ENCODE results near the gene CDK7.

The CDK7 gene

DNA sequence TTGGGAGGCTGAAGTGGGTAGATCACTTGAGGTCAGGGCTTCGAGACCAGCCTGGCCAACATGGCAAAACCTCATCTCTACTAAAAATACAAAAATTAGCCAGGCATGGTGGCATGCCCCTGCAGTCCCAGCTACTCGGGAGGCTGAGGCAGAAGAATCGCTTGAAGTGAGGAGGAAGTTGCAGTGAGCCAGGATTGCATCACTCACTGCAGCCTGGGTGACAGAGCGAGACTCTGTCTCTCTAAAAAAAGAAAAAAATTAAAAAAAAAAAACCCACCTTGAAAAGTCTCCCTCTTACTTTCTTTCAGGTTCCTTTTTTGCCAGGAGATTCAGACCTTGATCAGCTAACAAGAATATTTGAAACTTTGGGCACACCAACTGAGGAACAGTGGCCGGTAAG, 34.2 kb downstream of the CDK7 start:
- no peak overlapping the region for H3K27ac ChIP-seq (ENCODE audit: low read length)
- 0 out of 2 replicates have a peak, but pooled peaks cover 2% of the 10 kb centered on the region for H4K20me1 ChIP-seq (ENCODE audit: insufficient read depth, low read length)
- H3K9me2 ChIP-seq (replicated peaks; ENCODE audit: insufficient read depth, low read length): no peaks in the 10 kb centered on the region
- H3K4me2 ChIP-seq (ENCODE audit: low read depth, low read length): no peak overlapping the region
- no peak for DNase-seq
- H3K27me3 ChIP-seq (replicated peaks; ENCODE audit: insufficient read depth, low read length): no peaks in the 10 kb centered on the region
- no peak overlapping the region for H2AFZ ChIP-seq (ENCODE audit: low read length)
- no peaks in the 10 kb centered on the region; the same call in 1 of the 2 replicates for H3K36me3 ChIP-seq (replicated peaks; ENCODE audit: insufficient read depth, low read length)
- TF ChIP-seq EZH2 (optimal IDR thresholded peaks at IDR 0.05; ENCODE audit: low read depth, low read length) (no peak), EZH2phosphoT487 (IDR thresholded peaks at IDR 0.05; ENCODE audit: low read length) (no peak)
- TF ChIP-seq, protein P1, sequence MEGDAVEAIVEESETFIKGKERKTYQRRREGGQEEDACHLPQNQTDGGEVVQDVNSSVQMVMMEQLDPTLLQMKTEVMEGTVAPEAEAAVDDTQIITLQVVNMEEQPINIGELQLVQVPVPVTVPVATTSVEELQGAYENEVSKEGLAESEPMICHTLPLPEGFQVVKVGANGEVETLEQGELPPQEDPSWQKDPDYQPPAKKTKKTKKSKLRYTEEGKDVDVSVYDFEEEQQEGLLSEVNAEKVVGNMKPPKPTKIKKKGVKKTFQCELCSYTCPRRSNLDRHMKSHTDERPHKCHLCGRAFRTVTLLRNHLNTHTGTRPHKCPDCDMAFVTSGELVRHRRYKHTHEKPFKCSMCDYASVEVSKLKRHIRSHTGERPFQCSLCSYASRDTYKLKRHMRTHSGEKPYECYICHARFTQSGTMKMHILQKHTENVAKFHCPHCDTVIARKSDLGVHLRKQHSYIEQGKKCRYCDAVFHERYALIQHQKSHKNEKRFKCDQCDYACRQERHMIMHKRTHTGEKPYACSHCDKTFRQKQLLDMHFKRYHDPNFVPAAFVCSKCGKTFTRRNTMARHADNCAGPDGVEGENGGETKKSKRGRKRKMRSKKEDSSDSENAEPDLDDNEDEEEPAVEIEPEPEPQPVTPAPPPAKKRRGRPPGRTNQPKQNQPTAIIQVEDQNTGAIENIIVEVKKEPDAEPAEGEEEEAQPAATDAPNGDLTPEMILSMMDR (IDR thresholded peaks at IDR 0.05; ENCODE audit: low read length): no peak
- no peak overlapping the region for H3K9ac ChIP-seq (ENCODE audit: low read length)
- no peaks in the 10 kb centered on the region for H3K9me3 ChIP-seq (replicated peaks; ENCODE audit: insufficient read depth, low read length)
- peaks cover 3% of the 10 kb centered on the region; the same call in 1 of the 2 replicates for H3F3A ChIP-seq (ENCODE audit: insufficient read depth, low read length)
- H3K4me3 ChIP-seq (ENCODE audit: low read length): no peak overlapping the region
- 0 out of 2 replicates have a peak, but pooled peaks cover 5% of the 10 kb centered on the region for H3K4me1 ChIP-seq (ENCODE audit: low read length)
- no peaks in the 10 kb centered on the region for H3K79me2 ChIP-seq (ENCODE audit: low read length)

DNA sequence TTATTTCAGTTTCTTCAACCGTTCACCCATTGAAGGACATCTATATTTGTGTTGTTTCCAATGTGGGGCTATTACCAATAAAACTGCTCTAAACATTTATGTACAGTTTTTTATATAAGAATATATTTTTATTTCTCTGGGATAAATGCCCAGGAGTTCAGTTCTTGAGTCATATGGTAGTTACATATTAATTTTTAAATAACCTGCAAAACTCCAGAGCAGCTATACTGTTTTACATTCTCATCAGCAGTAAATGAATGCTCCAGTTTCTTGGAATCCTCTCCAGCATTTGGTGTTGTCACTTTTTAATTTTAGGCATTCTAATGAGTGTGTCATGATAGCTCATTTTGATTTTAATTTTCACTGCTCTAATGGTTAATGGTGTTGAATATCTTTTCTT, 36.2 kb downstream of the CDK7 start:
- Histone ChIP-seq H4K20me1 (ENCODE audit: insufficient read depth, low read length) (0 out of 2 replicates have a peak, but pooled peaks cover 2% of the 10 kb centered on the region), H3K4me2 (ENCODE audit: low read depth, low read length) (no peak overlapping the region), H3K9me2 (replicated peaks; ENCODE audit: insufficient read depth, low read length) (no peaks in the 10 kb centered on the region), H3K9me3 (replicated peaks; ENCODE audit: insufficient read depth, low read length) (no peaks in the 10 kb centered on the region), H3K27me3 (replicated peaks; ENCODE audit: insufficient read depth, low read length) (no peaks in the 10 kb centered on the region), H3F3A (ENCODE audit: insufficient read depth, low read length) (peaks cover 3% of the 10 kb centered on the region; the same call in 1 of the 2 replicates), H2AFZ (ENCODE audit: low read length) (no peak overlapping the region), H3K36me3 (replicated peaks; ENCODE audit: insufficient read depth, low read length) (no peaks in the 10 kb centered on the region; the same call in 1 of the 2 replicates), H3K79me2 (ENCODE audit: low read length) (no peaks in the 10 kb centered on the region), H3K4me1 (ENCODE audit: low read length) (0 out of 2 replicates have a peak, but pooled peaks cover 5% of the 10 kb centered on the region), H3K4me3 (ENCODE audit: low read length) (no peak overlapping the region), H3K9ac (ENCODE audit: low read length) (no peak overlapping the region), H3K27ac (ENCODE audit: low read length) (no peak overlapping the region)
- no peak for TF ChIP-seq EZH2 (optimal IDR thresholded peaks at IDR 0.05; ENCODE audit: low read depth, low read length)
- no peak for TF ChIP-seq EZH2phosphoT487 (IDR thresholded peaks at IDR 0.05; ENCODE audit: low read length)
- TF ChIP-seq, protein P1 (IDR thresholded peaks at IDR 0.05; ENCODE audit: low read length): no peak
- DNase-seq: no peak

DNA sequence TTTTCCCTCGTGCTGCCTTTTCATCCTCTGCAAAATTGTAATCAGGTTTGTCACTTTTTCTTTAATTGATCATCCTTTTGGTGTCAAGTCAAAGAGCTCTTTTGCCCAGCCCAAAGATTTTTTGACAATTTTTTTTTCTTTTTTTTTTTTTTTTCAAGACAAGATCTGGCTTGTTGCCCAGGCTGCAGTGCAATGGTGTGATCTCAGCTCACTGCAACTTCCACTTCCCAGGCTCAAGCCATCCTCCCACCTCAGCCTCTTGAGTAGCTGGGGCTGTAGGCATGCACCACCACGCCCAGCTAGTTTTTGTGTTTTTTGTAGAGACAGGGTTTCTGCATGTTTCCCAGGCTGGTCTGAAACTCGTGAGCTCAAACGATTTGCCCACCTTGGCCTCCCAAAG, 36.7 kb downstream of the CDK7 start:
- TF ChIP-seq, protein P1 (IDR thresholded peaks at IDR 0.05; ENCODE audit: low read length): no peak
- TF ChIP-seq EZH2 (optimal IDR thresholded peaks at IDR 0.05; ENCODE audit: low read depth, low read length) (no peak), EZH2phosphoT487 (IDR thresholded peaks at IDR 0.05; ENCODE audit: low read length) (no peak)
- Histone ChIP-seq H2AFZ (ENCODE audit: low read length) (no peak overlapping the region), H3K4me2 (ENCODE audit: low read depth, low read length) (no peak overlapping the region)

More for the DNA sequence above, 36.7 kb downstream of the CDK7 start:
- Histone ChIP-seq H3K4me1 (ENCODE audit: low read length) (0 out of 2 replicates have a peak, but pooled peaks cover 5% of the 10 kb centered on the region), H3K79me2 (ENCODE audit: low read length) (no peaks in the 10 kb centered on the region), H3K9me3 (replicated peaks; ENCODE audit: insufficient read depth, low read length) (no peaks in the 10 kb centered on the region), H3K4me3 (ENCODE audit: low read length) (no peak overlapping the region), H3K27ac (ENCODE audit: low read length) (no peak overlapping the region), H3F3A (ENCODE audit: insufficient read depth, low read length) (peaks cover 3% of the 10 kb centered on the region; the same call in 1 of the 2 replicates), H3K27me3 (replicated peaks; ENCODE audit: insufficient read depth, low read length) (no peaks in the 10 kb centered on the region), H3K9me2 (replicated peaks; ENCODE audit: insufficient read depth, low read length) (no peaks in the 10 kb centered on the region), H3K9ac (ENCODE audit: low read length) (no peak overlapping the region), H4K20me1 (ENCODE audit: insufficient read depth, low read length) (0 out of 2 replicates have a peak, but pooled peaks cover 2% of the 10 kb centered on the region), H3K36me3 (replicated peaks; ENCODE audit: insufficient read depth, low read length) (no peaks in the 10 kb centered on the region; the same call in 1 of the 2 replicates)
- DNase-seq: no peak
